ENCODE data around the gene NPHP4.

Gene NPHP4

DNA sequence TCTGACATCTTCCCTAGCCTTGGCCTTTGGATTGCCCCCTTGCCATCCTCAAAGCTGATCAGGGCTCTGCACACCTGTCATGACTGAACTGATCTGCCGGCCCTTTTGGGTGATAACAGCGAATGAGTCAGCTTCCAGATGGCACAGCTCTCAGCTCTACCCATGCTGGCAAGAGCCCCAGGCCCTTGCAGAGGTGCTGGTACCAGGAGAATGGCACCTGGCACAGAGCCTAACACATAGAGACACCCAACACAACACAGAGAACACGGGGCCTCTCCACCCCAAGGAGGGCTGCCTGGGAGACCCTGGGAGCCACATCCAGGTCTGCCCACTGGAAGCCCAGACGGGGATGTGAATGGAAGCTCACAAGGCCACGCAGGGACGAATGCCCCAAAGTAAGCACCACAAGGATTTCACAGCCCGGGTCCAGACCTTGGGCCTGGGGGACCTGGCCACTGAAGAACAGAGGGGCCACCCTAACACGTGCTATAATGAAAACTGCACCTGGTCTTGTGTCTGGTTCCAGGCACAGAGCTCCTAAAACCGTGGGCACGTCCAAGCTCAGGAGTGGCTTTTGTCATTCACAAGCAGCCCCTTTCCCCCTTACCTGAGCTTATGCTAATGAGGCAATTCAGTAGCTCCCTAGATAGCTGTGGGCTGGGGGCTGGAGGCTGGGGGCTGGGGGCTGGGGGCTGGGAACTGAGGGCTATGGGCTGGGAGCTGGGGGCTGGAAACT is 160.5 kb downstream of the NPHP4 start:
- no peak for DNase-seq (ENCODE audit: low read depth)

- no peak for DNase-seq (ENCODE audit: low read depth)
Observed at GRCh38 chr1:5830771-5831599, 161.2 kb downstream of the NPHP4 start.

DNA sequence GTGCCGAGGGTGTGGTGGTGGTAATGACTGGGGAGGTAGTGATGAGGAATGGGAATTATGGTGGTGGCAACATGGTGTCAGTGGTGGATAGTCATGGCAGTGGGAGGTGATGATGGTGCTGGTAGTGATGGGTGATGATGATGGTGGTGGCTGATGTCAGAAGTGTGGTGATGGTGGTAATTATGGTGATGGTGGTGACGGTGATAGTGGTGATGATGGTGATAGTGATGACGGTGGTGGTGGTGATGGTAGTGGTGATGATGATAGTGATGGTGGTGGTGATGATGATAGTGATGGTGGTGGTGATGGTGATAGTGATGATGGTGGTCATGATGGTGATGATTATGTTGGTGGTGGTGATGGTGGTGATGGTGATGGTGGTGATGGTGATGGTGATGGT is 162.8 kb downstream of the NPHP4 start:
- no peak for DNase-seq (ENCODE audit: low read depth)

- no peak for DNase-seq (ENCODE audit: low read depth)
Observed at GRCh38 chr1:5828308-5828935, 163.8 kb downstream of the NPHP4 start.

DNA sequence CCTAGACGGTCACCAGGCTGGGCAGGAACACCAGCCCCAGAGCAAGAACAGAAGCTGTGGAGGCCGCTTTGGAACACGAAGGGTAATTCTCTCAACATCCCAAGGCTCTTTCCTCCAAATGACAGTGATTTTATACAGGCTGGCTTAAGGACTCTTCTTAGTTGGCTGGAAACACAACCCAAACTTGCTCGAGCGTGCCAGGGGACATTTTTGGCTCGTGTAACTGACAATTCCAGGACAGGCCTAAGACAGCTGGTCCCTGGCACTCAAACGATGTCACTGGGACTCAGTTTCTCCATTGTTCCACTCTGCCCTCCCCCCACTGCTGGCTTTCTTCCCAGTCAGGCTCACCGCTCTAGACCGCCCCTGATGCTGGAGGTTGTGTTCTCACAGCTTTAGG is 164.7 kb downstream of the NPHP4 start:
- DNase-seq (ENCODE audit: low read depth), result no peak

DNA sequence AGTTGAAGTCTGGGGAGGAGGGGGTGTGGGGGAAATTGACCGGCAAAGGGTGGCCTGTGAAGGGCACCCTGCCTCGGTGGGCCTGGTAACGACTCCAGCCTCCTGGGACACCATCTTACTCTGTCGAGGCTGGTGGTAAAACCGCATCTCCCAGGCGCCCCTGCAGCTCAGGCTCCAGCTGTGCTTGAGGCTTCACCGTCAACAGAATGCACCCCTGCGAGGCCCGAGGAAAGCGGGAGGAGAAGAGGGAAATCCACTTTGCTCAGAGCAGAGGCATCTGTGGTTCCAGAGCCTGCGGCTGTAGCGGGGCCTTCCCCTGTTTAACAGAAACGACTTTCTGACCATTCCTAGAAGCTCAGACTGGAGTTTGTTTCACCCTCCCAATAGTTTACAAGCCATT is 165.6 kb downstream of the NPHP4 start:
- no peak for DNase-seq (ENCODE audit: low read depth)

GRCh38 chr1:5822726-5823125 is 169.5 kb downstream of the NPHP4 start:
- DNase-seq (ENCODE audit: low read depth), result no peak

- no peak for DNase-seq (ENCODE audit: low read depth)
Observed at GRCh38 chr1:5822266-5822665, 170.0 kb downstream of the NPHP4 start.

GRCh38 chr1:5821540-5822176 is 170.6 kb downstream of the NPHP4 start:
- no peak for DNase-seq (ENCODE audit: low read depth)

DNA sequence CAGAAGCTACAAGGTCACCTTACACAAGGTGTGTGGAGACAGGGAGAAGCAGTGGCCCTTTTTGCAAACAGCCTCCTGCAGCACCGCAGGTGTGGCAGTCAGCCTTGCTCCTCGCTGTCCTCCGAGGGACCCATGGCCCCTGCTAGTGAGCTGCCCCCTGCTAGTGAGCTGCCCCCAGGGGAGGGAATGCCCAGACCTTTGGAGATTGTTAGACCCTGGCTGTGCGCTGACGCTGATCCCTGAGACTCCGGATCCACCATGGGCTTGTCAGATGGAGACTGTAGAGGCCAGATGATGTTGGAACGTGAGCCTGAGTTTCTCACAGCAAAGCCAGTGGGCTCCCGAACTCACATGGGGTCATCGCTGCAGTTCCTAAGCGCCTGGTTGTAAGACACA is 172.2 kb downstream of the NPHP4 start:
- DNase-seq (ENCODE audit: low read depth), result no peak

DNA sequence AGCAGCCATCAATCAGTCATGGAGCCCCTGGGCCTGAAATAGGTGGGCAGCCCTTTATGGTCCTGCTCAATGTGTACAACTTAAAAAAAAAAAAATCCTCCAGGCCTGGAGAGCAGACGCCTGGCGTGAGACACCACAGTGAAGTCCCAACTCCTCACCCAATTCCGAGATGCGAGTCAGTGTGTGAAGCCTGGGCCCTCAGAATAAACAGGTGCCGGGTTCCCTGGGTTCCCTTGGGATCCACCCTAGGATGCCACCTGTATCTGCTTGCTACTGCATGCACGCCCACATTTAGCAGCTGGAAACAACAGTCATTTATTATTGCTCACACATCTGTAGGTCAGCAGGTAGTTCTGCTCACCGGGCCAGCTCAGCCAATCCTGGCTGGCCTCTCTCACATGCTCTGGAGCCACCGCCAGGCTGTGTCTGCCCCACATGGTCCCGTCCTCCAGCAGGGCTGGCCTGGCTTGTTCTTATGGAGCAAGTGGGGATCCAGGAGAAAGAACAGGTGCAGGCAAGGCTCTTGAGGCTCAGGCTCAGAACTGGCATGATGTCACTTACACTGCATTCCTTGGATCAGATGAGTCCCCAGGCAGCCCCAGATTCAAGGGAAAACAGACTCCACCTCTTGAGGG is 172.7 kb downstream of the NPHP4 start:
- DNase-seq (ENCODE audit: low read depth), result no peak

DNA sequence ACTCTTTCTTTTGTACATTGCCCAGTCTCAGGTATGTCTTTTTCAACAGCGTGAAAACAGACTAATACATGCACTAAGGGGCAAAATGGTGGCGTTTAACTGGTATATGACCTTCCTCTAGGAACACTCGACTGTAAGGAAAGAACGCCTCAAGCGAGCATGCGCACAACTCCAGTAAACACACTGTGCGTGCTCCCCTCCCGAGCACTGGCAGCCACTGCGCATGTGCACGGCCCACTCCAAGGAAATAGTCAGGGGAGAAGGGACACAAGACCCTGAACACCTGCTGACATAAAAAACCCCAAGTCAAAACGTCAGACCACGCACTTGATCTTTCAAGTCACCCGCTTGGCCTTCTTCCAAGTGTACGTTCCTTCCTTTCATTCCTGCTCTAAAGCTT is 173.5 kb downstream of the NPHP4 start:
- no peak for DNase-seq (ENCODE audit: low read depth)

DNA sequence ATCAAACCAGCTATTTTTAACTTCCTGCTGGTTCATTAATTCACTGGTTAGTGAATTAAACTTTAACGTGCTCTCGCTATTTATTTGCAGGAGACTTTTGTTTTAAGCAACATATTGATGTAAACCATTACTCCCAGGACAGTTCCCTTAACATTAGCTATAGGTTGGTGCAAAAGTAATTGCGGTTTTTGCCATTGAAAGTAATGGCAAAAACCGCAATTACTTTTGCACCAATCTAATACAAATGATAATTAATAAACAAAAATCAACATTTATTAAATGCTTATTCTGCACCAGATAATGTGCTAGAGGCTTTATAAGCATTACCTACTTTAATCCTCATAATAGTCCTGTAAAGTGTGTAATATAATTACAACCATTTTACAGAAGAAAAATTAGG is 176.5 kb downstream of the NPHP4 start:
- DNase-seq (ENCODE audit: low read depth), result no peak

DNA sequence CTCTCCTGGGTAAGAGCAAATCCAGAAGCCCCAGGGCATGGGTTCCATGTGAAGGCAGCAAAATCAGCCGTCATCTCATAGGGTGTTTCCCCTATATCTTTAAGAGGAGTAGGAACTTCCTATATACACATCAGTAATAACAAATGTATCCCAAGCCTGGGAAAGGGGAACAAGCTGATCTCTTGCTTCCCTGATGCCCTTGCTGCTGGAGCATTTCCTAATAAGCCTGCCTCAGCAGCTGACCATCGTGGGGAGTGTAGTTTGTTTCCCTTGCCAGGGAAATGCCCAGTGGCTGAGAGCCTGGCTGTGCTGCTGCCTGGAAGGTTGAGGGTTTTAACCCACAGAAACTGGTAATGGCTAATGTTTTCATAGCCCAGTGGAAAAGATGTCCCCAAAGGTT is 177.0 kb downstream of the NPHP4 start:
- no peak for DNase-seq (ENCODE audit: low read depth)

DNA sequence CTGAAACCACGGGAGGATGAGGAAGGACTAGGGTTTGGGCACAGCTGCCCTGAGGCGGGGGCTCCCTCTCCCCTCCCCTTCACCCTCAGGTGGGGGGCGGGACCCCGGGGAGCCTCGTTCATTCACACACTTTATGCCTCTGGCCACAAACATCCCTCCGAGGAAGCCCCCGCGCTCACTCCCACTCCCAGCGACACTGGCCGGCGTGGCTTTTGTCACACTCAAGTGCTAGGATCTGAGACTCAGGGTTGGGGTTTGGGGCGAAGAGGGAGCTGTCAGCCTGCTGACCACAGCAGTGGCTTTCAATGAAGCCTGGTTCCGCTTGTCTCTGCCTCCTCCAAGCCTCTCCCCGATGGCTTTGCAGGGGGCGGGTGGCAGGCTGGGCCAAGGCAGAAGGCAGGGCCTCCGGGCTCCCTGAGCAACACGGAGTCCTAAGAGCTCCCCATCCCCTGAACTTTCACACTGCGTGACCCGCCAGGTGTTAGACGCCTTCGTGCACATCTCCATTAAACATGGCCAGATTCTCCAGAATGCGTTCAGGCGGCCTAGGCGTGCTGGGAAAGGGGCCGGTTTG is 178.1 kb downstream of the NPHP4 start:
- no peak for DNase-seq (ENCODE audit: low read depth)

- no peak for DNase-seq (ENCODE audit: low read depth)
Observed at GRCh38 chr1:5813480-5813879, 178.7 kb downstream of the NPHP4 start.
